GM12878 (cell line): ENCODE results near the gene TRMU.

Experiments used
- CHD2 ChIP-seq: IDR thresholded peaks from 2 replicates; pipeline ENCODE4 v1.6.1; 2011; ENCODE audit warnings: low read depth, low read length, improper control_type of control experiment, borderline replicate concordance
- EZH2 ChIP-seq: IDR thresholded peaks from 2 replicates; pipeline ENCODE4 v1.6.1; 2012; ENCODE audit warnings: low read depth, mild to moderate bottlenecking, control low read depth, inconsistent platforms, low read length, borderline replicate concordance; ENCODE audit not compliant: control insufficient read depth
- JUNB ChIP-seq: IDR thresholded peaks from 2 replicates; pipeline ENCODE4 v1.6.1; 2016; ENCODE audit warnings: antibody characterized with exemption, mild to moderate bottlenecking
- POLR2AphosphoS2 ChIP-seq: IDR thresholded peaks from 2 replicates; pipeline ENCODE4 v1.6.1; 2011; ENCODE audit warnings: low read depth, mild to moderate bottlenecking, low read length, improper control_type of control experiment, moderate library complexity
- RCOR1 ChIP-seq: conservative IDR thresholded peaks from 2 replicates; pipeline ENCODE4 v1.6.1; 2012; ENCODE audit warnings: low read depth, low read length, improper control_type of control experiment
- RFX5 ChIP-seq: IDR thresholded peaks from 2 replicates; pipeline ENCODE4 v1.6.1; 2011; ENCODE audit warnings: low read depth, low read length, improper control_type of control experiment
- TAF1 ChIP-seq: IDR thresholded peaks from 2 replicates; pipeline ENCODE4 v1.6.1; 2011; ENCODE audit warnings: mild to moderate bottlenecking, low read depth, low read length, borderline replicate concordance
- YY1 ChIP-seq: IDR thresholded peaks from 2 replicates; pipeline ENCODE4 v1.6.1; 2011; ENCODE audit warnings: low read depth, mild to moderate bottlenecking, low read length
- TF ChIP-seq, protein P1 (sequence below): IDR thresholded peaks from 2 replicates; pipeline ENCODE4 v1.6.1; 2012; ENCODE audit warnings: mild to moderate bottlenecking, low read depth, low read length
- TF ChIP-seq, protein P2 (sequence below): IDR thresholded peaks from 2 replicates; pipeline ENCODE4 v1.6.1; 2011; ENCODE audit warnings: borderline replicate concordance, low read depth, mild to moderate bottlenecking, moderate library complexity, mixed read lengths, low read length; ENCODE audit not compliant: insufficient read depth; ENCODE audit errors: extremely low read length
- TF ChIP-seq, protein P3 (sequence below), 3 experiments: IDR thresholded peaks in 2 of 3; conservative IDR thresholded peaks in 1 of 3; 2 replicates each; pipeline ENCODE4 v1.5.1; 2011; ENCODE audit warnings: low read depth in 3 of 3, low read length in 3 of 3, mild to moderate bottlenecking in 3 of 3, control low read depth in 2 of 3, moderate library complexity in 2 of 3, inconsistent platforms in 1 of 3, mixed read lengths in 1 of 3; ENCODE audit not compliant: control insufficient read depth in 2 of 3, insufficient read depth in 1 of 3; ENCODE audit errors: extremely low read depth in 1 of 3
- TF ChIP-seq, protein P4 (sequence below): fragments of 450-650 bp; IDR thresholded peaks from 2 replicates; pipeline ENCODE4 v1.6.1; 2017; ENCODE audit warnings: low read depth, mild to moderate bottlenecking, moderate library complexity

DNA sequence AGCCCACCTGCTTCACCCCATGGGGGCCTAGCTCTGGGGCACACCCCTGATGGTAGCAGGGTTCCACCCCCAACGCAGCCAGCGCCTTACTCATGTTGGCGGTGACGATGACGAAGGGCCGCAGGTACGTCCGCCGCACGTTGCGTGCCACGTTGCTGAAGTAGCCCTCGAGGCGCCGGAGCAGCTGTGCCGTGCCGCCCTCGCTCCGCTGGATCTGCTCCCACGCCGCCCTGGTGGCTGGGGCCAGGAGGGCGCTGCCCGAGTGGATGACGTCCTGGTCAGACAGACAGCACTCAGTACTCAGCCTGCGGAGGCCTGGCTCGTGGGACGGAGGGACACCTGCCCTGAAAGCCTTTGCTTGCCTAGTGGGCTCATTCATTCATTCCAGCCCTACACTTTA lies 50.8 kb downstream of the TRMU start:
- TF ChIP-seq, protein P1, sequence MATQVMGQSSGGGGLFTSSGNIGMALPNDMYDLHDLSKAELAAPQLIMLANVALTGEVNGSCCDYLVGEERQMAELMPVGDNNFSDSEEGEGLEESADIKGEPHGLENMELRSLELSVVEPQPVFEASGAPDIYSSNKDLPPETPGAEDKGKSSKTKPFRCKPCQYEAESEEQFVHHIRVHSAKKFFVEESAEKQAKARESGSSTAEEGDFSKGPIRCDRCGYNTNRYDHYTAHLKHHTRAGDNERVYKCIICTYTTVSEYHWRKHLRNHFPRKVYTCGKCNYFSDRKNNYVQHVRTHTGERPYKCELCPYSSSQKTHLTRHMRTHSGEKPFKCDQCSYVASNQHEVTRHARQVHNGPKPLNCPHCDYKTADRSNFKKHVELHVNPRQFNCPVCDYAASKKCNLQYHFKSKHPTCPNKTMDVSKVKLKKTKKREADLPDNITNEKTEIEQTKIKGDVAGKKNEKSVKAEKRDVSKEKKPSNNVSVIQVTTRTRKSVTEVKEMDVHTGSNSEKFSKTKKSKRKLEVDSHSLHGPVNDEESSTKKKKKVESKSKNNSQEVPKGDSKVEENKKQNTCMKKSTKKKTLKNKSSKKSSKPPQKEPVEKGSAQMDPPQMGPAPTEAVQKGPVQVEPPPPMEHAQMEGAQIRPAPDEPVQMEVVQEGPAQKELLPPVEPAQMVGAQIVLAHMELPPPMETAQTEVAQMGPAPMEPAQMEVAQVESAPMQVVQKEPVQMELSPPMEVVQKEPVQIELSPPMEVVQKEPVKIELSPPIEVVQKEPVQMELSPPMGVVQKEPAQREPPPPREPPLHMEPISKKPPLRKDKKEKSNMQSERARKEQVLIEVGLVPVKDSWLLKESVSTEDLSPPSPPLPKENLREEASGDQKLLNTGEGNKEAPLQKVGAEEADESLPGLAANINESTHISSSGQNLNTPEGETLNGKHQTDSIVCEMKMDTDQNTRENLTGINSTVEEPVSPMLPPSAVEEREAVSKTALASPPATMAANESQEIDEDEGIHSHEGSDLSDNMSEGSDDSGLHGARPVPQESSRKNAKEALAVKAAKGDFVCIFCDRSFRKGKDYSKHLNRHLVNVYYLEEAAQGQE = no peak
- TF ChIP-seq, protein P2, sequence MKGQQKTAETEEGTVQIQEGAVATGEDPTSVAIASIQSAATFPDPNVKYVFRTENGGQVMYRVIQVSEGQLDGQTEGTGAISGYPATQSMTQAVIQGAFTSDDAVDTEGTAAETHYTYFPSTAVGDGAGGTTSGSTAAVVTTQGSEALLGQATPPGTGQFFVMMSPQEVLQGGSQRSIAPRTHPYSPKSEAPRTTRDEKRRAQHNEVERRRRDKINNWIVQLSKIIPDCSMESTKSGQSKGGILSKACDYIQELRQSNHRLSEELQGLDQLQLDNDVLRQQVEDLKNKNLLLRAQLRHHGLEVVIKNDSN = no peak
- TF ChIP-seq JUNB (no peak), RFX5 (no peak), YY1 (no peak), CHD2 (no peak), TAF1 (no peak), POLR2AphosphoS2 (no peak), RCOR1 (no peak), EZH2 (no peak)
- TF ChIP-seq, protein P3, sequence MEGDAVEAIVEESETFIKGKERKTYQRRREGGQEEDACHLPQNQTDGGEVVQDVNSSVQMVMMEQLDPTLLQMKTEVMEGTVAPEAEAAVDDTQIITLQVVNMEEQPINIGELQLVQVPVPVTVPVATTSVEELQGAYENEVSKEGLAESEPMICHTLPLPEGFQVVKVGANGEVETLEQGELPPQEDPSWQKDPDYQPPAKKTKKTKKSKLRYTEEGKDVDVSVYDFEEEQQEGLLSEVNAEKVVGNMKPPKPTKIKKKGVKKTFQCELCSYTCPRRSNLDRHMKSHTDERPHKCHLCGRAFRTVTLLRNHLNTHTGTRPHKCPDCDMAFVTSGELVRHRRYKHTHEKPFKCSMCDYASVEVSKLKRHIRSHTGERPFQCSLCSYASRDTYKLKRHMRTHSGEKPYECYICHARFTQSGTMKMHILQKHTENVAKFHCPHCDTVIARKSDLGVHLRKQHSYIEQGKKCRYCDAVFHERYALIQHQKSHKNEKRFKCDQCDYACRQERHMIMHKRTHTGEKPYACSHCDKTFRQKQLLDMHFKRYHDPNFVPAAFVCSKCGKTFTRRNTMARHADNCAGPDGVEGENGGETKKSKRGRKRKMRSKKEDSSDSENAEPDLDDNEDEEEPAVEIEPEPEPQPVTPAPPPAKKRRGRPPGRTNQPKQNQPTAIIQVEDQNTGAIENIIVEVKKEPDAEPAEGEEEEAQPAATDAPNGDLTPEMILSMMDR (IDR thresholded peaks at IDR 0.05 in 2 of 3, conservative IDR thresholded peaks at IDR 0.05 in 1 of 3; ENCODE audit: control insufficient read depth in 2 of 3, extremely low read depth in 1 of 3, insufficient read depth in 1 of 3, low read depth in 3 of 3, low read length in 3 of 3) = no peak
- TF ChIP-seq, protein P4, sequence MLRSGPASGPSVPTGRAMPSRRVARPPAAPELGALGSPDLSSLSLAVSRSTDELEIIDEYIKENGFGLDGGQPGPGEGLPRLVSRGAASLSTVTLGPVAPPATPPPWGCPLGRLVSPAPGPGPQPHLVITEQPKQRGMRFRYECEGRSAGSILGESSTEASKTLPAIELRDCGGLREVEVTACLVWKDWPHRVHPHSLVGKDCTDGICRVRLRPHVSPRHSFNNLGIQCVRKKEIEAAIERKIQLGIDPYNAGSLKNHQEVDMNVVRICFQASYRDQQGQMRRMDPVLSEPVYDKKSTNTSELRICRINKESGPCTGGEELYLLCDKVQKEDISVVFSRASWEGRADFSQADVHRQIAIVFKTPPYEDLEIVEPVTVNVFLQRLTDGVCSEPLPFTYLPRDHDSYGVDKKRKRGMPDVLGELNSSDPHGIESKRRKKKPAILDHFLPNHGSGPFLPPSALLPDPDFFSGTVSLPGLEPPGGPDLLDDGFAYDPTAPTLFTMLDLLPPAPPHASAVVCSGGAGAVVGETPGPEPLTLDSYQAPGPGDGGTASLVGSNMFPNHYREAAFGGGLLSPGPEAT = no peak
